ENCODE measurements around the gene ARHGEF6. TPM values are rescaled to one million over a fixed set of nuclear protein-coding genes. Genes with fewer than 3 reads are reported as not detected.

ARHGEF6 gene
- total RNA-seq, 1 experiment from 2014 or later: 5.1 TPM

DNA sequence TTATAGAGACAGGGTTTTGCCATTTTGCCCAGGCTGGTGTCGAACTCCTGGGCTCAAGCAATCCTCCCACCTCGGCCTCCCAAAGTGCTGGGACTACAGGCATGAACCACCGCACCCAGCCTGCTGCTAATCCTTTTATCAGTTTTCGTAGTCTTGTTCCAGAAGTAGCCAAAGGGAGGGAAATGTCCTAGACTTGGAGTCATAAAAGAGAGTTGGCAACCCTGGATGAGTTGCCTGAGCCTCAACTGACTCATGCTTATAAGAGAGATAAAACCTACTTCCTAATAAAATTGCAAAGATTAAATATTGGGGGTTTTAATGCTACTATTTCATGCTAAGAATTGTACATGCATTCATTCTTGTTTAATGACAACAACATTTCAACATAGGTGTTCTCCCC, 88.5 kb downstream of the ARHGEF6 start:
- Mint-ChIP-seq H3K27me3 (ENCODE audit: low read depth) (no peaks in the 10 kb centered on the region), H3K27ac (no peak overlapping the region), H3K4me3 (no peak overlapping the region), H3K9me3 (no peaks in the 10 kb centered on the region), H3K4me1 (peaks cover 20% of the 10 kb centered on the region), H3K36me3 (no peaks in the 10 kb centered on the region)
- ATAC-seq (no peak), DNase-seq (ENCODE audit: low spot score) (no peak)
- POLR2A ChIA-PET: no interaction called here
- TF ChIP-seq ZNF423 (CRISPR knock-in tag; IDR thresholded peaks at IDR 0.05) (no peak), ATF6 (CRISPR knock-in tag; IDR thresholded peaks at IDR 0.05) (no peak), ZNF232 (CRISPR knock-in tag; IDR thresholded peaks at IDR 0.05) (no peak), TCF7 (CRISPR knock-in tag; IDR thresholded peaks at IDR 0.05; ENCODE audit: low read depth) (no peak), ZNF219 (CRISPR knock-in tag; IDR thresholded peaks at IDR 0.05; ENCODE audit: borderline replicate concordance) (no peak), NFATC4 (CRISPR knock-in tag; IDR thresholded peaks at IDR 0.05) (no peak), NR2C2 (CRISPR knock-in tag; IDR thresholded peaks at IDR 0.05) (no peak), SOX15 (CRISPR knock-in tag; IDR thresholded peaks at IDR 0.05) (no peak), RELA (CRISPR knock-in tag; IDR thresholded peaks at IDR 0.05; ENCODE audit: borderline replicate concordance) (no peak), NFE2L1 (CRISPR knock-in tag; IDR thresholded peaks at IDR 0.05) (no peak), ETV6 (CRISPR knock-in tag; IDR thresholded peaks at IDR 0.05) (no peak), ZNF317 (CRISPR knock-in tag; IDR thresholded peaks at IDR 0.05; ENCODE audit: borderline replicate concordance, low read depth) (no peak), TEAD4 (CRISPR knock-in tag; IDR thresholded peaks at IDR 0.05) (no peak), AR (CRISPR knock-in tag; IDR thresholded peaks at IDR 0.05) (no peak)
- TF ChIP-seq, protein P1, sequence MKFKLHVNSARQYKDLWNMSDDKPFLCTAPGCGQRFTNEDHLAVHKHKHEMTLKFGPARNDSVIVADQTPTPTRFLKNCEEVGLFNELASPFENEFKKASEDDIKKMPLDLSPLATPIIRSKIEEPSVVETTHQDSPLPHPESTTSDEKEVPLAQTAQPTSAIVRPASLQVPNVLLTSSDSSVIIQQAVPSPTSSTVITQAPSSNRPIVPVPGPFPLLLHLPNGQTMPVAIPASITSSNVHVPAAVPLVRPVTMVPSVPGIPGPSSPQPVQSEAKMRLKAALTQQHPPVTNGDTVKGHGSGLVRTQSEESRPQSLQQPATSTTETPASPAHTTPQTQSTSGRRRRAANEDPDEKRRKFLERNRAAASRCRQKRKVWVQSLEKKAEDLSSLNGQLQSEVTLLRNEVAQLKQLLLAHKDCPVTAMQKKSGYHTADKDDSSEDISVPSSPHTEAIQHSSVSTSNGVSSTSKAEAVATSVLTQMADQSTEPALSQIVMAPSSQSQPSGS (CRISPR knock-in tag; IDR thresholded peaks at IDR 0.05; ENCODE audit: borderline replicate concordance, low read depth): no peak
- TF ChIP-seq, protein P2, sequence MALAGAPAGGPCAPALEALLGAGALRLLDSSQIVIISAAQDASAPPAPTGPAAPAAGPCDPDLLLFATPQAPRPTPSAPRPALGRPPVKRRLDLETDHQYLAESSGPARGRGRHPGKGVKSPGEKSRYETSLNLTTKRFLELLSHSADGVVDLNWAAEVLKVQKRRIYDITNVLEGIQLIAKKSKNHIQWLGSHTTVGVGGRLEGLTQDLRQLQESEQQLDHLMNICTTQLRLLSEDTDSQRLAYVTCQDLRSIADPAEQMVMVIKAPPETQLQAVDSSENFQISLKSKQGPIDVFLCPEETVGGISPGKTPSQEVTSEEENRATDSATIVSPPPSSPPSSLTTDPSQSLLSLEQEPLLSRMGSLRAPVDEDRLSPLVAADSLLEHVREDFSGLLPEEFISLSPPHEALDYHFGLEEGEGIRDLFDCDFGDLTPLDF (CRISPR knock-in tag; IDR thresholded peaks at IDR 0.05): no peak
- TF ChIP-seq, protein P3, sequence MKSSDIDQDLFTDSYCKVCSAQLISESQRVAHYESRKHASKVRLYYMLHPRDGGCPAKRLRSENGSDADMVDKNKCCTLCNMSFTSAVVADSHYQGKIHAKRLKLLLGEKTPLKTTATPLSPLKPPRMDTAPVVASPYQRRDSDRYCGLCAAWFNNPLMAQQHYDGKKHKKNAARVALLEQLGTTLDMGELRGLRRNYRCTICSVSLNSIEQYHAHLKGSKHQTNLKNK (CRISPR knock-in tag; IDR thresholded peaks at IDR 0.05): no peak
- CTCF ChIA-PET: no interaction called here

DNA sequence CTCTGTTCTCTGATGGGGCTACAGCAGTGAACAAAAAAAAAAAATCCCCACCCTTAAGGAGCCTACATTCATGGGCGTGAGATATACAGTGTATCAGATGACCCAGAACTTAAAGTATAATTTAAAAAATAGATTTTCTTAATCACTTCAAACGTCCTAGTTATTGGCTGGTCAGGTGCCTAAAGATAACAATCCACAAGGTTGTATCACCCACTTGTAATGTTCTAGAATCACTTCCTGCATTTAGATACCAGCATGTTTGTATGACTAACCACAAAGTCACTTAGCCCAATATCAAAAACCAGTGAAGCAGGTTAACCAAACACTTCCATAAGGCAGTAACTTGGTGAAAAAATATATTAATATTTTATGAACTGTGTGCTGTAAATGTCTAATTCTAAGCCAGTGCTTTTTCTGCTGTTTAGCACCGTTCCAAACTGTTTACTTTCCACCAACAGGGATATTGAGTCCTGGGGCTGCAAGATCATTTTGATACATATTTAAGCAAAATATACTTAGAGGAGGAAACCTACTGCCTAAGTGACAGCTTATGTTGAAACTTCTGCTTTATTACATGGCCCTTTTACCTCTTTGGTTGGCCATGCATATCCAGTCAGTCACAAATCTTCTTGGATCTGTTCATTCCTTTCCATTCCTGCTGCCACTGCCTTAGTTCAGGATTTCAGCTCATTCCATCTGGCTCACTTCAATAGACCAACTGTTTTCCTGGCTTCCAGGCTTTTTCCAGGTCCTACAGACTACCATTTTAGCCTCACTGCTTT, 89.5 kb downstream of the ARHGEF6 start:
- H3K36me3 Mint-ChIP-seq: no peaks in the 10 kb centered on the region
- DNase-seq (ENCODE audit: low spot score): no peak
- POLR2A ChIA-PET: no interaction called here
- peaks cover 20% of the 10 kb centered on the region for H3K4me1 Mint-ChIP-seq
- H3K27me3 Mint-ChIP-seq (ENCODE audit: low read depth): no peaks in the 10 kb centered on the region
- H3K27ac Mint-ChIP-seq: peak overlapping the region; percentile 41; the same call in 1 of the 2 replicates
- H3K4me3 Mint-ChIP-seq: no peak overlapping the region
- CTCF ChIA-PET: no interaction called here
- no peak for ATAC-seq
- H3K9me3 Mint-ChIP-seq: no peaks in the 10 kb centered on the region
- TF ChIP-seq FOXJ3 (CRISPR knock-in tag; IDR thresholded peaks at IDR 0.05; ENCODE audit: borderline replicate concordance): no peak
- no peak for TF ChIP-seq CDX4 (CRISPR knock-in tag; IDR thresholded peaks at IDR 0.05; ENCODE audit: borderline replicate concordance)
- TF ChIP-seq NFATC4 (CRISPR knock-in tag; IDR thresholded peaks at IDR 0.05): no peak
- no peak for TF ChIP-seq TEAD1 (CRISPR knock-in tag; IDR thresholded peaks at IDR 0.05)
- TF ChIP-seq, protein P4, sequence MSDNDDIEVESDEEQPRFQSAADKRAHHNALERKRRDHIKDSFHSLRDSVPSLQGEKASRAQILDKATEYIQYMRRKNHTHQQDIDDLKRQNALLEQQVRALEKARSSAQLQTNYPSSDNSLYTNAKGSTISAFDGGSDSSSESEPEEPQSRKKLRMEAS (CRISPR knock-in tag; IDR thresholded peaks at IDR 0.05): no peak
- no peak for TF ChIP-seq SP1 (CRISPR knock-in tag; conservative IDR thresholded peaks at IDR 0.05)
- no peak for TF ChIP-seq ERG (CRISPR knock-in tag; IDR thresholded peaks at IDR 0.05)
- no peak for TF ChIP-seq TEAD4 (CRISPR knock-in tag; IDR thresholded peaks at IDR 0.05)
- no peak for TF ChIP-seq PRRX2 (CRISPR knock-in tag; IDR thresholded peaks at IDR 0.05)

All from WTC11 (cell line).